ENCODE results near the gene SCYGR1.
"Not testable (repeated sequence)": the region's sequence is repeated elsewhere in the genome, so short reads cannot be mapped to it uniquely, and the experiment has no call there.

SCYGR1 gene

GRCh38 chr2:227387583-227387982 lies at the start of gene SCYGR1:
SCYGR1 (minus strand) TSS chr2:227387949; CDS start chr2:227387949, 0 bp downstream.
- DNase-seq: not testable (repeated sequence)

- no peak for DNase-seq
Observed at GRCh38 chr2:227436436-227437174, 48.9 kb upstream of the SCYGR1 start.

- DNase-seq: no peak
Observed at GRCh38 chr2:227433171-227433570, 45.4 kb upstream of the SCYGR1 start.

- DNase-seq: no peak
Observed at GRCh38 chr2:227430639-227431038, 42.9 kb upstream of the SCYGR1 start.

- no peak for DNase-seq
Observed at GRCh38 chr2:227428731-227429285, 41.1 kb upstream of the SCYGR1 start.

GRCh38 chr2:227423656-227424499 lies 36.1 kb upstream of the SCYGR1 start:
- DNase-seq: no peak

- DNase-seq: no peak
Observed at GRCh38 chr2:227420087-227421052, 32.6 kb upstream of the SCYGR1 start.

- no peak for DNase-seq
Observed at GRCh38 chr2:227416701-227417100, 29.0 kb upstream of the SCYGR1 start.

GRCh38 chr2:227415538-227416424 lies 28.0 kb upstream of the SCYGR1 start:
- peak in 1 of 2 donors; percentile 11 for DNase-seq

- no peak for DNase-seq
Observed at GRCh38 chr2:227414846-227415245, 27.1 kb upstream of the SCYGR1 start.

- no peak for DNase-seq
Observed at GRCh38 chr2:227413371-227413770, 25.6 kb upstream of the SCYGR1 start.

- DNase-seq: no peak
Observed at GRCh38 chr2:227412877-227413276, 25.1 kb upstream of the SCYGR1 start.

GRCh38 chr2:227411990-227412350 lies 24.2 kb upstream of the SCYGR1 start:
- DNase-seq: no peak

GRCh38 chr2:227411320-227411989 lies 23.7 kb upstream of the SCYGR1 start:
- no peak for DNase-seq

- DNase-seq: no peak
Observed at GRCh38 chr2:227410191-227410590, 22.4 kb upstream of the SCYGR1 start.

- DNase-seq: no peak
Observed at GRCh38 chr2:227407591-227408151, 19.9 kb upstream of the SCYGR1 start.

GRCh38 chr2:227406177-227407031 lies 18.7 kb upstream of the SCYGR1 start:
- no peak for DNase-seq

GRCh38 chr2:227404585-227405271 lies 17.0 kb upstream of the SCYGR1 start:
- no peak for DNase-seq

- DNase-seq: no peak
Observed at GRCh38 chr2:227402959-227403358, 15.2 kb upstream of the SCYGR1 start.

Measured in bone marrow (tissue), 2 donors.